T-helper 1 cell treated with Interleukin-12 subunit alpha and Interleukin-12 subunit beta and Interleukin-4 antibody, amounts not matched to agents 30 ng/mL and 1 ng/mL, for 36 hours (primary cell): ENCODE data around the gene ATRN. TPM values are rescaled to one million over a fixed set of nuclear protein-coding genes. Genes with fewer than 3 reads are reported as not detected.

ENCODE experiments used
- intact Hi-C: fragments of 100-400 bp; cut with micrococcal nuclease; formaldehyde crosslinking; loops from one replicate; pipeline ENCODE4 v1.15.1; 2024
- total RNA-seq: library from RNA; stranded (reverse); gene quantifications from 2 replicates; pipeline ENCODE4 v1.2.3, GENCODE V29; 2022

Gene ATRN
- total RNA-seq, 1 donor from 2014 or later, result 11.4 TPM

DNA sequence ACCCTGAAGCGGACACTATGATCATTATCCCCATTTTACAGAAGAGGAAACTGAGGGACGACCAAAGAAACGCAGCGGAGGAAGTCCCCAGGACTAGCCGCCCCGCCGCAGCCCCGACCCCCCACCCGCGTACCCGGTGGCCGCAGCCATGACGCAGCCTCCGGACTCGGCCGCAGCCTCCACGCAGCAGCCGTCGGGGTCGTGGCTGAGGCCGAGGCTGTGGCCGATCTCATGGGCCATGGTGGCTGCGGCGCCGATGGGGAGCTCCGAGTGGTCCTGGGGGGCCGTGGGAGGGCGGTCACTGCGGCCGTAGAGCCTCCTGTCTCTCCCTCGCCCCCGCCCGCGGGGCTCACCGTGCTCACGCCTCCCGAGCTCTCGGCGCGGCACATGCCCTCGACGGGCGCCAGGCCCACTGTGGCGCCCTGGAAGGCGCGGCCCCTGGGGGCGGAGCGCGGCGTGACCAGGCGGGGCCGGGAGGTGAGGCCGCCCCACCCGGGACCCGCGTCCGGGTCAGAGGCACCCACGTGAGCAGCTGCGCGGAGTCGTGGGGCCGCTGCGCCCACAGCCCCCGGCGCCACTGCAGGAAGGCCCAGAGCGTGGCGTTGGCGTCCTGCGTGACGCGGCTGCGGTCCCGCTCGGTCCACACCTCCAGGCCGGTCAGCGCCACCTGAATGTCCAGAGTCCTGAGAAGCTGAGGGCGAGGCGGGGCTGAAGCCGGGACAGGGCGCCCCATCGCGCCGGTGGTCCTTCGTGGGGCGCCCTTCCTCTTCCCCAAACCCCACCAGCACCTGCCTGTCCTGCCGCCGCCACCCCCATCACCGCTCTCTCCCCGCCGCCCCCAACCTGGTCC, 202.6 kb downstream of the ATRN start:
- intact Hi-C loops, result no loop called here

DNA sequence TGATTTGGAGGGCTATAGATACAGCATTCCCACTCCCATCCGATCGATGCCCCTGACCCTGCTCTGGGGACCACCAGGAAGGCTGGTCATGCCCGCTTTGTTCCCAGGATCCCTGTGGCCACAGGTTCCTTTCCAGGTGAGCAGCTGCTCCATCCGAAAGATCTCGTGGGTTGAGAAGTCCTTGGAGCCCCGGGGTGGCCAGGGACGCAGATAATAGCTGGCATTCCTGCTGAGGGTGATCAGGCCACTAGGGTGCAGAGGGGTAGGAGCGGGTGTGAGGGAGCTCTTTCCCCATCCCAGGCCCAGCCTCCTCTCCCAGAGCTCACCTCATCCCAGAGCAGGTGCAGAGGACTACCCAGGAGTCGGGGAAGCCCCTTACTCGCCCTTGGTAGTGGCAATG, 203.6 kb downstream of the ATRN start:
- intact Hi-C loops, result no loop called here

DNA sequence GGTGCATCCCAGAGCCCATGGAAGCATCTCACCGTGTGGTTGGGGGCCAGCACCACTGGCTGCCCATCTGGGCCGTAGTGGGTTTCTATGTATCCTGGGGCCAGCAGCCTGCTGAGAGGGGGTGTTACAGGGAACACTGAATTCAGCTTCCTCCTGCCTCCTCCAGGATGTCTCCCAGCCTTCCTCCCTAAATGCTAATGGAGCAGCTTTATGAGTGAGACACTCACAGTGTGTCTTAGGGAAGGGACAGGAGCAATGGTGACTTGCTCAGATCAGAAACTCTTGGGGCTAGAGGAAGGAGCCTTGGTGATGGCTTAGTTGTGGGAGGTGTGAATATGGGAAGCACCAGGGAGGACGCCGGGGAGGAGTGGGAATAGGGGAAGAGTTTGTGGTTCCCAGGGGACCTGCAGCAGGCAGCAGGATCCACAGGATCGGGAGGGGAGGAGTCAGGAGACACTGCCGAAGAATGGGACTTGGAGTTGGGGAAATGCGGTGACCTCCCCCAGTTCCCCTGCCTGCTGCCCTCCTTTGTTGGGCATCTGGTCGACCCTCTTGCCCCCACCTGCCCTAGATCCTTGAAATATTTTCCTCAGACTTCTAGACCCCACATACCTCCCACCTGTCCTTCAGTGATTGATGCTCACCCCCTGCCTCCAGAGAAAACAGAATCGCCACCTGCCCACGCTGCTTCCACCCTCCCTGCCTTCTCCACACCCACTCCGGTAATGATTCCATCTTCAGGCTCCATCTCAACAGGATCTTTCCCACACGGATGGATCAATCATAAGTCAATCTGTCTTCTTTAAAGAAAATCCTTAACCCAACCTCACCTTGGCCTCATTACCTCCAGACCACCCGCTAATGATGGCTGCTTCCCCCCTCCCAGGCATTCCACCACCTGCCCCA, 204.4 kb downstream of the ATRN start:
- intact Hi-C loops, result no loop called here

DNA sequence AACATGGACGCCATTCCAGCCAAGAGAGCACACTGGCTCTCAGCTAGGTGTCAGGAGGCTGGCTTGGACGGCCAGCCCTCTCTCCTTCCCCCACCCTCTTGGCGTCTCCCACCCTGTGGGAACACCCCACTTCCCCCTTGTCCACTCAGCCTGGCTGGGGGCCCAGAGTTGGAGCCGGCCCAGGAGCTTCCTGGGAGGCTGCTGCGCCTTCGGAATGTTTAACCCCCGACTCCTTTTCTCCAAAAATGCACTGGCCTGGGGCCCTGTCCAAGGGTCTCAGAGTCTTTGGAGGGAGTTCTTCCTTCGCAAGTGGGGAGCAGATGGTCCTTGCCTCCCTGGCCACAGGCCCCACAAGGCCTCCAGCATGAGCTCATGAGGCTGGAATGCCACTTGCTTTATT, 206.9 kb downstream of the ATRN start:
- intact Hi-C loops, result no loop called here

DNA sequence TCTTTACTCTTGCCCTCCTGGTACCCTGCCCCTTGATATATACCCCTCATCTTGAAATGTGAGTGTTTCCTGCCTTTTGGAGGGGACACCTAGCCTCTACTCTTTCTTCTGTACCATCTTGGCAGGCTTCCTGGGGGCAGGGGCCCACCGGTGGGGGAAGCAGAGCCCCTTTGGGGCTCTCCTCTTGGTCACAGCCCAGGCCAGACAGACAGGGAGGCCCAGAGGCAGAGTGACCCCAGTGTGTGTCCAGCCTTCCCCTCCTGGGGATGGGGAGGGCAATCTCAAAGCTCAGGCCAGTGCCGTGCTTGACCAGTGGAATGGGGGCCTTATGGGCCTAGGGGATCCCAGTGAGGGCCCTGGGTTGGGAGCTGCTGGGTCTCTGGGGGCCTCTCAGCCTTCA, 207.4 kb downstream of the ATRN start:
- intact Hi-C loops, result no loop called here

DNA sequence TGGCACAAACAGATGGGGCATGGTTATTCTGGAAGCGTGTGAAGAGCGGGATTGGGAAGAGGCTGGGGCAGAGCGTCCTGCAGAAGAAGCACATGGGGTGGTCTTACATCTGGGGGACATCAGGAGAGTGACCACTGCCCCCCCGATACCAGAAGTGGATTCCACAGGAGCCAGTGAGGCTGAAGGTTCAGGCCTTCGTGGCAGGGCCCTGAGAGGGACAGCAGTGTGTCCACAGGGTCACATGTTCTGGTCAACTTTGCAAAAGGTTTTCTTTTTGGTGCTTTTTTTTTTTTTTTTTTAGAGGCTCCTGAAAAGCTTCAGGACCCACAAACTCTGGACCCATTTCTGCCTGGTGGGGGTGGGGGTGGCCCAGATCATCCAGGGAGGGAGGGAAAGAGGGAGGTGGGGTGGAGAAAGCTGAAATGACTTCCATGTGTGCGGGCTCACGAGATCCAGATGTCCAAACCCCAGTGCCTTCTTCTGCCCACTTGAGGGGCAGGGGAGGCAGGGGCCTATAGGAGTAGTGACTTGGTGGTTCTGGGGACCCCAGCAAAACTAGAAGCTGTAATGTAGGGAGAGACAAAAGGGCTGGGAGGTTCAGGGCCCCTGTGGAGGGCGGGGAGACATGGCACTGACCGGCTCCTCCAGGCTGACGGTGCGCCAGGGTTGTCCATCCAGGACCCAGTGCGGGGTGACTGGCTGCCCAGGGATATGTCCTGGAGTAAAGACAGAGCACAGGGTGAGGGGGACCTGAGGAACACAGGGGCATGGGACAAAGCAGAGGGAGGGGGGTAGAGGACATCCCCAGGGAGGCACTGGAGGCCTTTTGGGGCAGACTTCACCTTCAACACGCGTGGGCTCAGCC, 208.3 kb downstream of the ATRN start:
- intact Hi-C loops, result no loop called here

DNA sequence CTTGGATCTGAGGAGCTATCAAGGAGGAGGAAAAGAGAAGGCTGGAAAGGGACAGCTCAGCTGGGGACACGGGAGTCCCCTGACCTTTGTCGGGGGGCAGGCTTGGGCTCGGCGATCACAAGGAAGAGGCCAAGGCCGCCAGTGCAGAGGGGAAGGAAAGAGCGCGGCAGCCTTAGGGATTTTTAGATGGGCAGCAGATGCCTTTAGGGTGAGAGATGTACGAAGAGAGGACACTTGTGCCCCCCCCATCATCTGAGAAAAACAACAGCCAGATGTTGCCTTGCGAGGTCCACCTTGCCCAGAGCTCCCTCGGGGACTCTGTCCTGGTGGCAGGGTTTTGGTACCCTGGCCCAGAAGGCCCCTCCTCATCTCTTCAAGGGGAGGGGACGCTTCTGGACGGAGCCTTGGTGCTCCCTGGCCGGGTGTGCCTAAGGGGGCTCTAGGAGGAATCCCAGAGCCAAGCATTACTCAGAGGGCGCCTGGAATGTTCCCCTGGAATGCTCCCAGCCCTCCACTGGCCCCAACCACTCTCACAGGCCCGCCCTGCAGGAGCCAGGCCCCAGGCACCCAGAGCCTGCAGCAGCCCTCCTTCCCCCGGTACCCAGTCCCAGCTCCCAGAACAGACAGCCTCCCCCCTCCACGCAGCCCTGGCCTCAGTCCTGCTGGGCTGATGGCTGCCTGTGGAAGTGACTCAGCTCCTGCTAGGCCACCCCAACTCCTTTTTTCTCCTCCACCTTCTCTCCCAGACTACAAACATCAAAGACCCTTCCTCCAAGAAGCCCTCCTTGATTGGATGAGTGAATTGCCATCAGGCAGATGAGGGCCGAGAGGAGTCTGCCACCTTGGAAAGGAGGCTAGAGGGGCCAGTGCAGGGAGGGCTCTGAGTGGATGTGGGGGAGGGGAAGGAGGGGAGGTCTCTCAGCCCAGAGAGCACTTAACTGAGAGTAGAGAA, 209.2 kb downstream of the ATRN start:
- intact Hi-C loops, result no loop called here

DNA sequence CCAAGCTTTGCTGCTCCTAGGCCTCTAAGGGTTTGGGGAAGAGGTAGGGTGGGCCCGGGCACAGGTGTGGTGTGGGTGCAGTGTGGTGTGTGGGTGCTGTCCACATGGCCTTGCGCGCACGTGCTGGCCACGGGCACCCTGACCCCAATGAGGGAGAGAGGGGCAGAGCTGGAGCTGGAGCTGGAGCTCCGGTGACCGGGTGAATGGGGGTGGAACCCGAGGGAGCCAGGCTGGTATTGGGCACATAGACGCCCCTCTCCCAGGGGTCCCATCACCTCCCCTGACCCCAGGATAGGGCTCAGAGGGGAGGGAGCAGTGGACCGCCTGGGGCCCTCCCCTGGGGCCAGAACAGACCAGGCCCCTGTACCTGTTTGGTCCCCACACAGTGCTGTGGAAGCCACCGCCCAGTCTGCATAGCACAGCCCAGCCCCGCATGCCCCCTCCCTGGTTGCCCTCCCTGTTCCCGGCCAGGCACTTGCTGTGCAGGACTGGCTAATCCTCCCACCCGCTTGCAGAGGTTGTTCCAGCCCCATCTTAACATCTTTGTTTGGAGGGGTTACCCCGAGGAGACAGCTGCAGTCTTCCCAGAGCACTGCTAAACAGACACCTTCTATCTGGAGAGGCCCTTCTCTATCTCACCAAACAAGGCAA, 210.0 kb downstream of the ATRN start:
- intact Hi-C loops, result no loop called here

DNA sequence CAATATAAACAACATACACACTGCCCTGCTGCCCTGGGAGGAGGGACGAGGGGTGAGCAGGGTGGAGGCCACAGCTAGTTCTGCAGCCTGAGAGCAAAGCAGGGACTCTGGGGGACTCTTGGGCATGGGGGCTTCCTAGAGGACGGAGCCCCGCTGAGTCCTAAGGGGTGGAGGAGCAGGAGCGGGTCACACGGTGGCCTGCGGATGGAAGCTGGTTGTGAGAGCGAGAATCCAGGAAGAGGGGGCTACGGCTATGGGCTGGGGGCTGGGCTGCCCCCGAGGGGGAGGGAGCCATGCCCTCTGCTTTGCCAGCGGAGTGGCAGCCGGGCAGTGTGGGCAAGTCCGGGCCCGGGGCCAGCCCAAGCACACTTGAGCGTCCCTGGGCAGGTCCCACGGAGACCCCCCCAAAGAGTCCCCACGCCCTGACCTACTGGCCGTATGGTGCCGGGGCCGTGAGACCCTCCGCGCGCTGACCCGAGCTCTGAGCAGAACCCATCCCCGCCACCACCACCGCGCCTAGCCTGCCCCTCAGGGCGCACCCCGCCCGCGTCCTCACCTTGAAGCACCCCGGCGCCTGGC, 210.6 kb downstream of the ATRN start:
- intact Hi-C loops, result no loop called here

DNA sequence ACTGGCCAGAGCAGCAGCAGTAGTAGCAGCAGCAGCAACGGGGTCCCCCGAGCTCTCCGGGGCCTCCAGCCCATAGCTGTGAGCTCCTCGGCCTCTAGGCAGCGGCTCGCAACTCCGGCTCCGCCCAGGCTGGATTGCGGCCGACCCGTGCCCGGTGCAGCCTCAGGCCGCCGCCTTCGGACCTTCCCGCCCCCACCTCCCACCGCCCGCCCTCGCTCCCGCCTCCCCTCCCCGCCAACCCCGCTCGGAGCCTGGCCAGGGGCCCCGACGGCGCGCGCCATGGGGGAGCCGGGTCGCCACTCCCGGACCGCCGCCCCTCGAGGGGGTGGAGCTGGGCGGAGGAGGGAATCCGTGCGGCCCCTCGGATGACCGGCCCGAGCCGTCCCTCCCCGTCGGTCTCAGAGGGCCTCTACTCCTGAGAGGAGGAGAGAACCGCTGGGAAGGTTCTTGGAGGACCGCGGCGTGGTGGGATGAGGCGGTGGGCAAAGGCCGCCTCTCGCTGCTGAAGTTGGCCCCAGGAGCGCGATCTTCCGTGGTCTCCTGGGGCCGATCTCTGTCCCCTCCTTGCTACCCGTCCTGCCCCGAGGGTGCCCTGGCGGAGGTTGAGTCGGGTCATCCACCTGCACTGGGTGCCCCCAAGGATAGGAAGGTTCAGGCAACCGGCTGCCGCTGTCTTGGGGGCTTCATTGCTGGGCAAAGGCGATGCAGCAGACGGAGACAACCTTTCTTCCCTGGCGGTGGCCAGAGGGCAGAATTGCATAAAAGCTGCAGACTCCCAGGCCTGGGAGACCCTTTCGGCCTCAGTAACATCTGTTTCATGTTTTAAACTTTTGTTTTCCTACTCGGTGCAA, 211.3 kb downstream of the ATRN start, which contains the start of gene ADAM33:
ADAM33 (minus strand) TSS at position 80 of the 851 bp plus-strand sequence; CDS start at position 74, 6 bp downstream.
- intact Hi-C loops, result no loop called here

DNA sequence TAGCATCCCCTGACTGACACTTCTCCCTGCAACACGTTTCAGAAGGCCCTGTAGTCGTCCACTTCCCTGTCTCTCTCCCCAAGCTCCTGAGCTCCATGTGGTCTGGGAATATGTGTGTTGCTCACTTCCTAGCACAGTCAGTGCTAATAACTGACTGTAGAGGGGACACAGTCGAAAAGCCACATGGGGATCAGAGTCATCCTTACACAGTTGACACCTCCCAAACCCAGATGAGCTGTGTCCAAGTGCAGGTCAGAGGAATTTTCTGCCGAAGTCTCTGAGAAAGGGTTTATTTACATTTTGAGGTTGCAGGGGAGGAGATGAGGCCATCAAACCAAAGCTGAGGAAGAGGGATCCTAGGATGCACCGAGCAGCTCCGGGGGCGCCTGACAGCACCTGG, 214.5 kb downstream of the ATRN start:
- intact Hi-C loops, result no loop called here

DNA sequence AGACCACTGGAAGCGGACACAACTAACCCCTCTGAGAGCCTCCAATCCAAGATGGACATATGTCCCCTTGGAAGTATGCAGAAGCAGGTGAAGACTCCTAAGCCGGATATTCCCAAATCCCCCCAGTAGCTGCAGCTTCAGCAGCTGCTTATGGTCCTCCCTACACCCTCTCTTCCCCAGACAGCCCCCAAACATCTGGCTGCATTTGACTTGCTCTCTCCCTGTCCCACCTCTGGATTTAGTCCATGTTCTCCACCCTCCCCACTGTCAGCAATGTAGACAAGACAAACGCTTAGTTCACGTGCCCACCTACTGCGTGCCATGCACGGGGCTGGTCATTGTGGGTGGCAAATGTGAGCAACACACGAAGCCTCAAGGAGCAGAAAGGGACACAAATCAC, 215.6 kb downstream of the ATRN start:
- intact Hi-C loops, result no loop called here

DNA sequence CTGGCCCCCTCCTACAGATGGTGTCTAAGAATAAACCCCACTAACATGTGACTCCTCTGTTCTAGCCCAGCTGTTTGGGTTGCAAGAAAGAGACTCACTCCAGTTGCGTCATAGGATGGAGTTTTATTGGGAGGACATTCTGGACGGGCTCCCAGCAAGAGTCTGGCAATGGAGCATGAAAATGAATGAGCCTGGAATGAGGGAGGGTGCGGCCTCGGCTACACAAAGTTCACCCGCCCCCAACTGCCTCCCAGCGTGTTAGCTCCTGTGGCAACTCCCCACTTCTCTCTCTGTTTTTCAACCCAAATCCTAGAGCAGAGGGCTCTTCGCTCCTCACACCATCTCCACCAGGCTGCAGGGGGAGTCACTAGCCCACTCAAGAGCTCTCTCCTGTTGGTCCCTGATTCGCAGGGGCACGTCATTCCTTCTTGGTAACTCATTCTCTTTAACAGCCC, 216.1 kb downstream of the ATRN start:
- intact Hi-C loops, result no loop called here

DNA sequence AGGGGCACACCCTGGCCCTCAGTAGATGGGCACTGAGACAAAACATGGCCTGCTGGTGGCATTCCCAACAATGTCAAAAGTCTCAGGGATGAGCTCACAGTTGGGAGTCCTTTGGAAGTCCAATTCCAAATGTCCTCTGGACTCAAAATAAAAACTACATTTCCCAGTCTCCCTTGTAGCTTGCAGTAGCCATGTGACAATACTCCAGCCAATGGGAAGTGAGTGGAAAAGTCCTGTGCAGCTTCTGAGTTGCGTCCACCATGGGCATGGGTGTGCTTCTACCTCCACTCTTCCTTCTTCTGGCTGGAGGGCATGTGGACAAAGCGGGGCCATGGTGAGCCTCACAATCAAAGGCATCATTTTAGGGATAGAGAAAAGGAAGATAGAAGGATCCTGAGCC, 216.8 kb downstream of the ATRN start:
- intact Hi-C loops, result no loop called here

DNA sequence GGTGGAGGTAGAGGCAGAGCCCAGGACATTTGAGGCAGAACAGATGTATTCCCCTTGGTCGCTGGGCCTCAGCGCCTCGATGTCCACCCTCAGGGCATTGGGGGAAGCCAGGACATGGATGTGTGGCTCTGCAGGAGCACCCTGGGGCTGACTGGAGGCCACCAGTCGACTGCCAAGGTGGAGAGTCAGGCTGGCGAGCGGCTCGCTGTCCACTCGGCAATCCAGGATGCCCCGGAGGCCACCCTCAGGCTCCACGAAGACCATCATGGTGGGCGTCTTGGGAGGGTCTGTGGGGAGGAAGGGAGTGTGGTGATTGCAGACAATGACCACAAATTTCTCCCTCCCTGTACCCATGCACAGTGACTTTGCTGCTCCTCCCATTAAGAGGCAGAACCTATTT, 219.2 kb downstream of the ATRN start:
- intact Hi-C loops, result no loop called here

DNA sequence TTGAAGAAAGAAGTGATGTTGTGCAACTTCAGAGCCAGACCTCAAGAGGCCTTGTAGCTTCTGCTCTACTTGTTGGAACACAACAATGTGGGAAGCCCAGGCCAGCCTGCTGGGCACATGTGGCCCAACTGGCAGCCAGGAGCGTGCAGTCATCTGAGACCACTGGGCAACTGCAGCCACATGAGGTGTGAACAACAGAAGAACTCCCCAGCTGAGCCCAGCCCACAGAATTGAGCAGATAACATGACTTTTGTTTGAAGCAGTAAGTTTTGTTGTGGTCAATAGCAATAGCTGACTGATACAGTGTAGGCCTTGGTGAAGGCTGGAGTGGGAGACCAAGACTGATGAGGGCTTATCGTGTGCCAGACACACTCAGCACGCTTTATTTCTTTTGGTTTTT, 219.6 kb downstream of the ATRN start:
- intact Hi-C loops, result no loop called here

DNA sequence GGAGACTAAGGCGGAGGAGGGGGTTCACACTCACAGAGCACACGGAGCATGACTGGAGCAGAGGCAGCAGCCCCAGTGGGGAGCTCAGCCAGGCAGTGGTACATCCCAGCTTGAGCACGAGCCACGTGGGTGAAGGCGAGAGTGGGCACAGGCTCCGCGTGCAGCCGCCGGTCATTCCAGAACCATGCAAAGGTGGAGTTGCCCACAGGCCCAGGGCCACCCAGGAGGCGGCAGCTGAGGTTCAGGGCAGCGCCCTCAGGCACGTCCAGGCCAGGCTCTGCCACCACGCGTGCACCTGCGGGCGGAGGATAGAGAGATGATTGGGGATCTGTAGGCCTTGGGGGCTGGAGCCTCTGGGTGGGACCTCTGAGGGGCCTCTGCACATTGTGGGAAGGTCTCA, 220.5 kb downstream of the ATRN start:
- intact Hi-C loops, result no loop called here

DNA sequence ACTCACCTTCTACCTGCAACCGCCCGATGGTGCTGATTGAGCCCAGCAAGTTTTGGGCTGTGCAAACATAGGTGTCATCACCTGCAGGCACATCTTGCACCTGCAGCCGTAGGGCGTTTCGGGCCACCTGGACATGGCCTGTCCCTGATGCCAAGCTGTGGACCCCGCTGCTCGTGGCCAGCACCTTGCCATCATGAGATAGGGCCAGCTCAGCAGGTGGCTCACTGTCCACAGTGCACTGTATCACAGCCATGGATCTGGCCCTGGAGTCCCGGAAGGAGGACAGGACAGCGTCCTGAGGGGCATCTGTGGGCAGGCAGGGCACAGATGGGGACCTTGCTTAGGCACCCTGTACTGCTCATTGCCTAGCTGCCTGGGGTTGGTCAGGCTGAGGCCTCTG, 221.1 kb downstream of the ATRN start:
- intact Hi-C loops, result no loop called here
